ENCODE data around the gene CARS1.

Gene CARS1

GRCh38 chr11:2954263-2954662 lies 103.0 kb downstream of the CARS1 start:
- H3K4me1 Mint-ChIP-seq = peaks cover 0 to 2% of the 10 kb centered on the region in 2 donors
- no peak overlapping the region for H3K4me3 Mint-ChIP-seq
- ATAC-seq (replicated peaks) = no peak
- peaks cover 52 to 61% of the 10 kb centered on the region in 2 donors for H3K36me3 Mint-ChIP-seq
- DNase-seq = no peak
- H3K27ac Mint-ChIP-seq = no peak overlapping the region
- no peaks in the 10 kb centered on the region for H3K9me3 Mint-ChIP-seq
- no peaks in the 10 kb centered on the region for H3K27me3 Mint-ChIP-seq

- H3K27ac Mint-ChIP-seq = no peak overlapping the region
- H3K36me3 Mint-ChIP-seq = peaks cover 48 to 74% of the 10 kb centered on the region in 2 donors
- H3K27me3 Mint-ChIP-seq = no peaks in the 10 kb centered on the region
- peaks cover 0 to 4% of the 10 kb centered on the region in 2 donors for H3K4me1 Mint-ChIP-seq
- ATAC-seq (replicated peaks) (no peak), DNase-seq (no peak)
- H3K9me3 Mint-ChIP-seq = no peaks in the 10 kb centered on the region
- H3K4me3 Mint-ChIP-seq = no peak overlapping the region
Observed at GRCh38 chr11:2952290-2952689, 104.9 kb downstream of the CARS1 start.

GRCh38 chr11:2951231-2952110 lies 105.8 kb downstream of the CARS1 start:
- Mint-ChIP-seq H3K27me3 (no peaks in the 10 kb centered on the region), H3K4me1 (peaks cover 0 to 7% of the 10 kb centered on the region in 2 donors), H3K27ac (no peak overlapping the region), H3K36me3 (peaks cover 46 to 76% of the 10 kb centered on the region in 2 donors), H3K4me3 (no peak overlapping the region), H3K9me3 (no peaks in the 10 kb centered on the region)
- ATAC-seq (replicated peaks) (no peak), DNase-seq (no peak)
